GM10266 (cell line): ENCODE measurements around the gene STX18.
A peak's percentile ranks its signal among the peaks of the same experiment; 100 is the strongest.
"Not testable (repeated sequence)": the region's sequence is repeated elsewhere in the genome, so short reads cannot be mapped to it uniquely, and the experiment has no call there.

ENCODE experiments used
- DNase-seq: peaks from one replicate; pipeline ENCODE4 v3.0.0; 2012; ENCODE audit errors: extremely low spot score
- TF ChIP-seq, protein P1 (sequence below): IDR thresholded peaks from 2 replicates; pipeline ENCODE4 v1.5.1; 2012; ENCODE audit warnings: mild to moderate bottlenecking, low read depth; ENCODE audit not compliant: control insufficient read depth, insufficient read depth; ENCODE audit errors: missing control alignments

The STX18 gene

DNA sequence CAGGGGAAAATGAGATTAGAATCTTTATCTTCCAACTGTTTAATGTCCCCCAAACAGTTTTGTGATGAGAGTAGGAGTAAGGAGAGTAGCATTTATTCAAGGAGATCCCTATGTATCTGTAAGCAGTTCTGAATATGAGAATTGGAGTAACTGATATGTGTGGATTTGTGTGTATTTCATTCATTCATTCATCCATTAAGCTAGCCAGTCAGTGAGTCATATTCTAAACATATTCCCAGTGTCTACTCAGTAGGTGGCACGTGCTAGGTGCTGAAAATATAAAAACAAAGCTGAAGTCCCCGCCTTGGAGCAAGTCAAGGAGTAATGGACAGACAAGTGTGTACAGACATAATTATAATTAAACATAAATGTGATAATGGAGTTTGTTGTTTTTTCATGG lies 12.4 kb upstream of the STX18 start:
- no peak for DNase-seq
- TF ChIP-seq, protein P1, sequence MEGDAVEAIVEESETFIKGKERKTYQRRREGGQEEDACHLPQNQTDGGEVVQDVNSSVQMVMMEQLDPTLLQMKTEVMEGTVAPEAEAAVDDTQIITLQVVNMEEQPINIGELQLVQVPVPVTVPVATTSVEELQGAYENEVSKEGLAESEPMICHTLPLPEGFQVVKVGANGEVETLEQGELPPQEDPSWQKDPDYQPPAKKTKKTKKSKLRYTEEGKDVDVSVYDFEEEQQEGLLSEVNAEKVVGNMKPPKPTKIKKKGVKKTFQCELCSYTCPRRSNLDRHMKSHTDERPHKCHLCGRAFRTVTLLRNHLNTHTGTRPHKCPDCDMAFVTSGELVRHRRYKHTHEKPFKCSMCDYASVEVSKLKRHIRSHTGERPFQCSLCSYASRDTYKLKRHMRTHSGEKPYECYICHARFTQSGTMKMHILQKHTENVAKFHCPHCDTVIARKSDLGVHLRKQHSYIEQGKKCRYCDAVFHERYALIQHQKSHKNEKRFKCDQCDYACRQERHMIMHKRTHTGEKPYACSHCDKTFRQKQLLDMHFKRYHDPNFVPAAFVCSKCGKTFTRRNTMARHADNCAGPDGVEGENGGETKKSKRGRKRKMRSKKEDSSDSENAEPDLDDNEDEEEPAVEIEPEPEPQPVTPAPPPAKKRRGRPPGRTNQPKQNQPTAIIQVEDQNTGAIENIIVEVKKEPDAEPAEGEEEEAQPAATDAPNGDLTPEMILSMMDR = no peak

DNA sequence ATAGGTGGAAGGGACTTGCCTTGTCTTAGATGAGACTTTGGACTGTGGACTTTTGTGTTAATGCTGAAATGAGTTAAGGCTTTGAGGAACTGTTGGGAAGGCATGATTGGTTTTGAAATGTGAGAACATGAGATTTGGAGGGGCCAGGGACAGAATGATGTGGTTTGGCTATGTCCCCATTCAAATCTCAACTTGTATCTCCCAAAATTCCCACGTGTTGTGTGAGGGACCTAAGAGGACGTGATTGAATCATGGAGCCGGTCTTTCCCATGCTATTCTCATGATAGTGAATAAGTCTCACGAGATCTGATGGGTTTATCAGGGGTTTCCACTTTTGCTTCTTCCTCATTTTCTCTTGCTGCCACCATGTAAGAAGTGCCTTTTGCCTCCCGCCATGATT lies 10.2 kb upstream of the STX18 start:
- DNase-seq = not testable (repeated sequence)

DNA sequence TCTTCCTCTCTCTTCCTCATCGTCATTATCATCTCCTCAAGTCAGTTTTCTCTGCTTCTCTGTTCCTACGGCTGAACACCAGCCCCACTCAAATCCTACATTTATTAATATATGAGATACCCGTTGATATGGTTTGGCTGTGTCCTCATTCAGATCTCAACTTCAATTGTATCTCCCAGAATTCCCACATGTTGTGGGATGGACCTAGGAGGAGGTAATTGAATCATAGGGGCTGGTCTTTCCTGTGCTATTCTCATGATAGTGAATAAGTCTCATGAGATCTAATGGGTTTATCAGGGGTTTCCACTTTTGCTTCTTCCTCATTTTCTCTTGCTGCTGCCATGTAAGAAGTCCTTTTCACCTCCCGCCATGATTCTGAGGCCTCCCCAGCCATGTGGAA lies 8.3 kb upstream of the STX18 start:
- DNase-seq = not testable (repeated sequence)

DNA sequence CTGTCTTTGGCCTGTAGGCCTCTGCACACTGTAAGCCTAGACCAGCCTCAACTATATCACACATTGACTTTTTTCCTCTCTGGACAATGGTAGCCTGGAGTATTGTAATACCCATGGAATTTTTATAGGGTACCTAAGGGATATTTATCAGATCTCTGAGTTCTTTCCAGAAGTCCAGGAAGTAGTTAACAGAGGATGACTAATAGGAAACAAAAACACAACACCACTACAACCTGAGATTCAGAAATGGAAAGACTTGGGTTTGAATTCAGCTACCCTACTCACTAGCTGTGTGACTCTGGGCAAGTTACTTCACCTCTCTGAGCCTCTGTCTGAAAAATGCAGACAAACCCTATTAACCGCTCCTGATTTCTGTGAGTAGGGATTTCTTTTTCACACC lies 7.7 kb upstream of the STX18 start:
- TF ChIP-seq, protein P1 = no peak
- no peak for DNase-seq

DNA sequence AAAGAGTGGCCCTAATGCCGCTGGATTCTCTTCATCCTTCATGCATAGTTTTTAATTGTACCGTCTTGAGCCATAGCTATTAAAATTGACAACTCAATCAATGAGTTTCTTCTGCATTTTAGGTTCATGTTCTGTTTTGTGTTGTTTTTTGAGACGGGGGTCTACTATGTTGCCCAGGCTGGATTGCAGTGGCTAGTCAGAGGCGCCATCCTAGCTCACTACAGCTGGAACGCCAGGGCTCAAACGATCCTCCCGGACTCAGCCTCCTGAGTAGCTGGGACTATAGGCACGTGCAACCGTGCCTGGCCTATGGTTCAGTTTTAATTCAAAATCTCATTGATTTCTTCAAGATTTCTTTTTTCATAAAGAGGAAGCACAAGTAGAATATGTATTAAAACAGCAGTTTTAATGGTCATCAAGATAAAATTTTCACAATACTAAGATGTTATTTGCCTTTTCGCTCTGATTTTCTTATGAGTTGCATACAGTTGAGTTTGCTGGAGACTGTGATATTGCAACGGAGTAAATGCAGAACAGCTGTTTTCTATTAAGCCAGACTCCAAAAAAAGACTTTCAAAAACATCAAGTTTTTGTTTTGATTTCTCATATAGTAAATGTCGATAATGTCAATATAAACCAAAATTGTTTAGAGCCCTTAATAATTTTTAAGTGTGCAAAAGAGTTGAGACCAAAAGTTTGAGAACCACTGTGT lies 1.1 kb upstream of the STX18 start:
- TF ChIP-seq, protein P1 = no peak
- no peak for DNase-seq

DNA sequence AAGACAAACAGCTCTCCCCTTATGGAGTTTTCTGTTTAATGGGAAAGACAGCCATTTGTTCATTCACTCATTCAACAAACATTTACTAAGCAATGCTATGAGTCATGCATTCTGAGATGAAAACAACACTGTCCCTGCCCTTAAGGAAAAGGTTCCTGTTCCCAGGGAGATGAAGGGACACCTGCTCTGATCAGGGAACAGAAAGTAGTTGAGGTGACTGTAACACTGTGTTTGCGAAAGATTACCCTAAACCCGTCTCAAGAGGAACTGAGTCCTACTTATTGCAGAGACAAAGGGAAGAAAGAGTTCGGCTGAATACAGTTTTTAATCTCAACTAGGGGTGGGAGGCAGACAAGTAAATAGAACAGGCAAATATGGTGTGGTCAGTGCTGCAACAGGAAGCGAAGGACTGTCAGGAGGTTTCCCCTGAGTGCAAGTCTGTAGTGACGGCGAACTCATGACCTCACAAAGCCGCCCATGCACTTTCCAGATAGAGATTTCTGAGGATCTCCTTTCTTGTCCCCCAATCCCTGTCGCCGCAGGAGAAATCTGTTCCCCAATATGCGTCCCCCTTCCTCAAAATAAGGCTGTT lies 712 bp downstream of the STX18 start:
- TF ChIP-seq, protein P1 = no peak
- DNase-seq = peak; percentile 62

DNA sequence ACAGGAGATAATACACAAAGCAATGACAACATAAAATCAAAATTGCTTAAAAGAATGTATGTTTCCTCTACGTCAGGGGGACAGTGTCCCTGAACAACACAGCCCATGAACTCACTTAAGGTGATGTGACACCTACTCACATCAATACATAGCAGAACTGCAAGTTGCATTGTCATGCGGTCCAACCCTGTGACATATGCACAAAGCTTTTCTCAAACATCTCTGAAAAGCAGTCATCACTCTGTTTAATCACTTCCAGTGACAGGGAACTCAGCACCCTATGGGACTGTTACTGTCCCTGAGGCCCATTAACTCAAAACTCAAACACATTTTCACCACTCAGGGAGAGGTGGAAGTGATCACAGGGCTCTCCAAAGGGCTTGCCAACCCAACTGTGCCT lies 2.4 kb downstream of the STX18 start:
- TF ChIP-seq, protein P1 = no peak

DNA sequence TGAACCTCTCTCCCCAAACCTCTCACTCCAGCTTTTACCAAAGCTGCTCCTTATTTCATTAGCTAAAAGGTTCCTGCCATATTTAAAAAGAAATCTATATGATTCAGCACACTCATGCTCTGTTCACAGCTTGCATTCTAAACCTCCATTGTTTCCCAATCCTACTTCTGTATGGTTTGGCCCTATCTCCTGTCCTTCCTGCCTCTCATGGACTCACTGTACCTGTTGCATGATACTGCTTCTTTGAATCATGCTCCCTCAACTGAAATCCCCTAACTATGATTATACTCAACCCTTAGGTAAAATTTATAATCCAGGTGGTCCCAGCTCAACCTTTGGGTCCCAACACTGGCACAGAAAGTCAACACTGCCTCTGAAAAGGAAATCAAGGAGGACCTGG lies 6.3 kb downstream of the STX18 start:
- no peak for DNase-seq
- TF ChIP-seq, protein P1 = no peak

More for the DNA sequence above, 2.4 kb downstream of the STX18 start:
- DNase-seq = no peak
